Frontal cortex (tissue), 4 donors: ENCODE measurements around the gene ACKR3. TPM values are rescaled to one million over a fixed set of nuclear protein-coding genes. Genes with fewer than 3 reads are reported as not detected.

ENCODE experiments used
- DNase-seq, 2 donors: peaks; one replicate each; pipeline ENCODE4 v3.0.0; 2012; ENCODE audit warnings: low spot score in 2 of 2
- FAIRE-seq: peaks from 2 replicates; lab custom pipeline; 2012; peaks lifted over from hg19 to GRCh38; lab: Jason Lieb, UNC
- total RNA-seq: library from RNA; depleted of rRNA; stranded (reverse); fragments of >200 nt; gene quantifications from one replicate; pipeline ENCODE4 v1.2.3, GENCODE V29; 2014
- donor health status: control.
- donor health status: control.
- donor health status: control.

ACKR3 gene
- total RNA-seq, 1 donor from 2014 or later, result 20.0 TPM

GRCh38 chr2:236625156-236625690, 55.6 kb downstream of the ACKR3 start:
- DNase-seq, result no peak
- FAIRE-seq, result no peak

DNA sequence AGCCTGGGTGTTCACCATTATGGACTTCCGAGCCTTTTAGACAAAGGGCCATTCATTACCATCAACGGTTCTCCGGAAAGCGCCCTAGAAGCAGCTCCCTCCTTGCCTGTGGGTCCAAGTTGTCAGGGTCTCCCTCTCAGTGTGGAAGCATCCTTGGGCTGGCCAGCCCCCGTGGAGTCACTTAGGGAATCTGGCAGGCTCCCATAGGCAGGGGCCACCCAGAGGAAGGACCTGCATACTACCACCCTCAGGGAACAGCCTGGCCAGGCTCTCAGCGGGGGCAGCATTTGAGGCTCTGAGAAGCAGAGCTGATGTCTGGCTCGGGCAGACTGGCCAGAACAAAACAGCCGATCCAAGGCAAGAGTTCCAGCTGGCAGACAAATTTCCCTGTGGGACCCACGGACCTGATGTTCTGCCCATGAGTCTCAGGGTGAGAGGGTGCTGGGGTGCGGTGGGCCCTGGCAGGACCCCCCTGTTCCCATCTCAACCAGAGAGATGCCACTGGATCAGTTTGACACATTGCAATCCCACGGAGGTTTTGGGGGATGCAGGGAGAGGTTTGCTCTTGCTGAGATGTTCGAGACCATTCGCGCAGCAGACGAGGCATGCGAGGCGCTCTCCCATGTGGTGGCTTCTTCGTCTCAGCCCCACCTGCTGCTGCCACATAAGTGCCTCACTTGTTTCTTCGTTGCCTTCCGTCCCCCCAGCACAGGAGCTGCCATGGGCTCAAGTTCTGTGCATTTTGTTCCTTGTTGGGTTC, 56.9 kb downstream of the ACKR3 start:
- DNase-seq (no peak), FAIRE-seq (no peak)

DNA sequence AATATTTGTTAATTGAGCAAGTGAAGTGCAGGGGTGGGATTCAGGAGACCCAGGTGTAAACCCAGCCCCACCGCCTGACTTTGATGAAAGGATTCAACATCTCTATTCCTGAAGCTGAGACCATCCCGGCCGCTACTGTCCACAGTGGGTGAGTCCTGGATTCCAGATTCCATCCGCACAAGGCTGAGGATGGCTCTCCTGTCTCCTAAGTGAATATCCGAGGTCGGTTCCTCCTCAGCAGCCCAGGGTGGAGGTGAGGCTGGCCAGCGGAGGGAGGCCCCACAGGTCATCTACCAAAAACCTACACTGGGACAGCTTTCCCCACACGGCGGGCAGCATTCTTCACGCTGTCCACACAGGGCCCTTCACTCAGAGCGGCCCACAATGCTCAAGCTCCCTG, 57.6 kb downstream of the ACKR3 start:
- no peak for DNase-seq
- FAIRE-seq, result no peak

GRCh38 chr2:236627841-236628240, 58.2 kb downstream of the ACKR3 start:
- FAIRE-seq, result no peak
- no peak for DNase-seq

DNA sequence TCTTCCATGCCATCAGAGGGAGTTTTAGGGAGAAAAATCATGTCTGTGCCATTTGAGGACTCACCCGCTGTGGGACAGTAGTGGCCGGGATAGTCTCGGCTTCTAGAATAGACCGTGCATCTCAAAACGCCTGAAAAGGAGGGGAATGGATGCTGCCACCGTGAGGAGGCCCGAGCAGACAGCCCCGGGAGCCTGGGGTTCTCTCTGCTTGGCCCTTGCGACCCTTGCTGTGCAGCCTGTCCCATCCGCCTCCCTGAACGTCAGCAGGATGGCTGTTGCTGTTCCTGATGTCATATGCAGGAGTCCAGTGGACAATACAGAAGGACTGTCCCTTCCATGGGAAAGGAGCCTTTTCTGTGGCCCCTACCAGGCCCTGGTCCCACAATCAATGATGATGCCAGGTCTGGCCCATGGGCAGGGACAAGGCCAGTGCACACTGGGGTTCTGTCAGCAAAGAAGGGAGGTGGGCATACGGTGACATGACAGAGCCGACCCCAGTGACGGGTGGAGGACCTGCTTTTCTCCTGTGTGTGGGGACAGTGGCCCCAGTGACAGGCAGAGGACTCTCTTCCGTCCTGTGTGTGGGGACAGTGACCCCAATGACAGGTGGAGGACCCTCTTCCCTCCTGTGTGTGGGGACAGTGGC, 58.8 kb downstream of the ACKR3 start:
- no peak for FAIRE-seq
- DNase-seq, result no peak

DNA sequence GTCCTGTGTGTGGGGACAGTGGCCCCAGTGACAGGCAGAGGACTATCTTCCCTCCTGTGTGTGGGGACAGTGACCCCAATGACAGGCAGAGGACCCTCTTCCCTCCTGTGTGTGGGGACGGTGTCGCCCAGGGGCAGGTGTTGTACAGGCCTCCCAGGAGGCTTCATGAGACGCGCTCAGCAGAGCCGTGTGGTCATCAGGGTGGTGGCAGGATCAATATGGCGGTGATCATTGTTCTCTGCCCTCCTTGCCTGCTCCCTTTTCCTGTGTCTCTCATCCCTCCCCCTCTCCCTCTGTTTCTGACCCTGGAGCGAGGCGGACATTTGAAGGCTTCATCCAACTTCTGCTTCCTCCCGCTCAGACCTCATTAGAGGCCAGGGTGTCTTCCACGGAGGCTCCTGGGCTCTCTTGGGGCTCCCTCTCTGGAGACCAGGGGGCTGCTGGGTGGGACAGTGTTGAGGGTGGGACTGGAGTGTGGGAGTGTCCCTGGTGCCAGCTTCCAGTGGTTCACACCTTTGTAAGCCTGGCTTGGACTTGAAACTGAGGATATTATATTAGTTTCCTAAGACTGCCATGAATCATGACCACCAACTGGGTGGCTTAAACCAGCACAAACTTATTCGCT, 59.5 kb downstream of the ACKR3 start:
- DNase-seq (no peak), FAIRE-seq (no peak)

- no peak for DNase-seq
- no peak for FAIRE-seq
Observed at GRCh38 chr2:236629961-236630872, 60.6 kb downstream of the ACKR3 start.

DNA sequence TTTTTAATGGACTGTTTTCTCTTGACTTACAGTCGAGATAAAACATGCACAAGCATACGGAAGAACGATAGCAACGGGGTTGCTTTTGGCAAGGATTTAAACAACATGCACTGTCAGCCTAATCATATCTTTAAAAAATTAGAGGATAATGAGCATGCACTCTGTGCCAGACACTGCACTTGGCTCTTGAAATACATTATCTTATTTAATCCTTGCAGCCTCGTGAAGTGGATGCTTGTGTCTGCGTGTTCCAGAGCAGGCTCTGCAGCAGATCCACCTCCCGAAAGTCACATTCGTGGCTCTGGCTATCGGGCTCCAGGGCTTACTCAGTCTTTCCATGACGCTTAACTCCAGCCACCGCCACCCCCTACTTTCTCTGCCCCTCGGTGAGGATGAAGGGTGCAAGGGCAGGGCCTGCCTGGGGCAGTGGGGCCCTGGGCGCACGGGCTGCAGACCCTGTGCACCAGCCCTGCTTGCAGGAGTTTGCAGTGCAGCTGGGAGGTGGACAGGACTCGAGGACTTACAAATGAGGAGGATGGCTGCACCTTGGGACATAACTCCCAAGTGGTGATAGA, 61.7 kb downstream of the ACKR3 start:
- FAIRE-seq (no peak), DNase-seq (no peak)

DNA sequence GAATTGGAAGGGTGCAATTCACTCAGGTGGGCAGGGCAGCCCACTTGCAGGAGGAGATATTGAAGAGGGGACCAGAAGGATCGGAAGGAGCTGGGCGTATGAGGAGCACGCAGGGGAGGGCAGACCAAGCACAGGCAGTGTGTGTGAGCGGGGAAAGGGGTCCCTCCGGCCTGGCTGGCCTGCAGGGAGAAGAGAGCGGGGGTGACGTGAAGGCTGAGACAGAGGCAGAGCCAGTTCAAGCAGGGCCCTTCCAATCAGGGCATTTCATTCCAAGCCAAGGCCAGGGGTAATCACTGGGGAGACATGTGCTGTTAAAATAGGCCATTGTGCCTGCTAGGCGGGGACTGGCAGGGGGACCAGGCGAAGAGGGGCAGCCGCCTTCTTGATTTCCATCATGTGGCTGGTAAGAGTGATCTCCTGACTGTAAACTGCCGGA, 62.2 kb downstream of the ACKR3 start:
- FAIRE-seq (no peak), DNase-seq (no peak)
